Loucy (cell line): ENCODE results near the gene CAMTA1.

Experiments
- H2AFZ ChIP-seq: fragments of 200-600 bp; sonication (generic); 2 replicates; pipeline ENCODE4 v1.6.0; 2016; ENCODE audit warnings: antibody characterized with exemption, mild to moderate bottlenecking, low read length, moderate library complexity
- H3F3A ChIP-seq: fragments of 200-600 bp; 2 replicates; pipeline ENCODE4 v1.6.0; 2016; ENCODE audit warnings: antibody characterized with exemption, low read depth, mild to moderate bottlenecking
- H3K27me3 ChIP-seq: fragments of 200-600 bp; sonication (generic); 2 replicates; pipeline ENCODE4 v1.6.1; 2014; ENCODE audit warnings: low read length, mild to moderate bottlenecking; ENCODE audit not compliant: insufficient read depth, poor library complexity, severe bottlenecking
- H3K36me3 ChIP-seq: fragments of 200-600 bp; sonication (generic); 2 replicates; pipeline ENCODE4 v1.6.1; 2016; ENCODE audit warnings: low read length; ENCODE audit not compliant: insufficient read depth
- H3K4me1 ChIP-seq: fragments of 200-600 bp; sonication (generic); 2 replicates; pipeline ENCODE4 v1.5.1; 2014; ENCODE audit warnings: low read length, mild to moderate bottlenecking; ENCODE audit not compliant: insufficient read depth, poor library complexity, severe bottlenecking
- H3K4me2 ChIP-seq: fragments of 200-600 bp; sonication (generic); 2 replicates; pipeline ENCODE4 v1.6.0; 2014; ENCODE audit warnings: antibody characterized with exemption, low read length, low read depth, mild to moderate bottlenecking; ENCODE audit not compliant: poor library complexity, severe bottlenecking
- H3K4me3 ChIP-seq: fragments of 200-600 bp; sonication (generic); 2 replicates; pipeline ENCODE4 v1.5.1; 2014; ENCODE audit warnings: low read length, mild to moderate bottlenecking, mixed read lengths; ENCODE audit not compliant: poor library complexity, severe bottlenecking
- H3K79me2 ChIP-seq: fragments of 200-600 bp; sonication (generic); 2 replicates; pipeline ENCODE4 v1.6.1; 2014; ENCODE audit warnings: low read length; ENCODE audit not compliant: insufficient read depth
- H3K9ac ChIP-seq: fragments of 200-600 bp; sonication (generic); 2 replicates; pipeline ENCODE4 v1.6.0; 2014; ENCODE audit warnings: mild to moderate bottlenecking, low read depth, low read length, moderate library complexity; ENCODE audit not compliant: poor library complexity, severe bottlenecking
- H3K9me2 ChIP-seq: fragments of 200-600 bp; sonication (generic); replicated peaks from 2 replicates; pipeline ENCODE4 v1.6.1; 2016; ENCODE audit warnings: low read depth, low read length, mixed read lengths
- H3K9me3 ChIP-seq: fragments of 200-600 bp; sonication (generic); 2 replicates; pipeline ENCODE4 v1.6.1; 2014; ENCODE audit warnings: mild to moderate bottlenecking, antibody characterized with exemption, low read length, low read depth; ENCODE audit not compliant: insufficient read depth
- H4K20me1 ChIP-seq: fragments of 200-600 bp; sonication (generic); 2 replicates; pipeline ENCODE4 v1.6.0; 2014; ENCODE audit warnings: antibody characterized with exemption, low read length, mild to moderate bottlenecking; ENCODE audit not compliant: insufficient read depth, poor library complexity, severe bottlenecking
- CTCF ChIP-seq: fragments of 200-600 bp; sonication (generic); conservative IDR thresholded peaks from 2 replicates; pipeline ENCODE4 v1.5.1; 2014; ENCODE audit warnings: mild to moderate bottlenecking, antibody characterized with exemption, low read length
- EZH2phosphoT487 ChIP-seq: fragments of 200-600 bp; IDR thresholded peaks from 2 replicates; pipeline ENCODE4 v1.6.1; 2018; ENCODE audit warnings: antibody characterized with exemption, mild to moderate bottlenecking, moderate library complexity, borderline replicate concordance

Gene CAMTA1

DNA sequence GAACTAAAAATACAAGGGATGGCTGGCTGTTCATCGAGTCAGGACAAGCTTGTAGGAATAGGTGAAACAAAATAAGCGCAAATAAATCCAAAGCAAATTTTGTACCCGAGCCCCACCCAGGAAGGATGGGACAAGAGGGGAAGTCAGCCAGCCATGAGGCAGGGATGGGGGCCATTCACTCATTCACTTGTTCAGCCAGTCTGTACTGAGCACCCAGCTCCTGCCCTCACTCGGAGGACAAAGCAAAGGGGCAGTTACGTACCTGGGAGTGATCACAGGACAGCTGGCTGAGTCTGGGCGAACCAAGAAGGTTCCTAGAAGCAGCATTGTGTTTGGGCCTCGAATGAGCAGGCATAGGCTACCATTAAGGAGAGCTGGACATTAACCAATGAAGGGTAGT, 891.9 kb downstream of the CAMTA1 start:
- Histone ChIP-seq H3K9ac (no peak overlapping the region), H2AFZ (no peak overlapping the region), H3K36me3 (no peaks in the 10 kb centered on the region), H3K79me2 (no peaks in the 10 kb centered on the region), H3F3A (no peaks in the 10 kb centered on the region), H3K9me2 (no peaks in the 10 kb centered on the region), H3K4me2 (no peak overlapping the region), H3K27me3 (no peaks in the 10 kb centered on the region), H3K9me3 (no peaks in the 10 kb centered on the region), H3K4me3 (no peak overlapping the region), H3K4me1 (peaks cover 7% of the 10 kb centered on the region), H4K20me1 (no peaks in the 10 kb centered on the region)
- TF ChIP-seq CTCF: no peak
- TF ChIP-seq EZH2phosphoT487: no peak

DNA sequence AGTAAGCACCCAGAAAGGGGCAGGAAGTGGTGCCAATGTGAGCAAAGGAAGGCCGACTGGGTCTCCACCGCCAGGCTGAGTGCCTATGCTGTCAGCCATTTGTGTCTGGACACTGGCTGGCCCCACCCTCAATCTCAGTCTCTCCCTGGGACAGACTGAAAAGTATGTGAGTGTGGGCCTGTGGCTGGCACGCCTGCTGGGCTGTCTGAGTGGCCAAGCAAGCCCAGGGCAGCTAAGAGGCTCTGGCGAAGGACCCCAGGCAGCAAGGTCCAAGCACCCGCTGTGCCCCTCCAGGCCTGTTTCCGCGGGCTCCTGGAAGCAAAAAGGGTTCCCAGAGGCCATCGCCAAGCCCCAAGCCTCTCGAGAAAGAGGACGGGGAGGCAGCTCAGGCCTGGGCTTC, 892.6 kb downstream of the CAMTA1 start:
- Histone ChIP-seq H3K79me2 (no peaks in the 10 kb centered on the region), H3K9ac (no peak overlapping the region), H3K4me2 (no peak overlapping the region), H3K9me3 (no peaks in the 10 kb centered on the region), H3K4me1 (peaks cover 6% of the 10 kb centered on the region), H4K20me1 (no peaks in the 10 kb centered on the region), H3K4me3 (no peak overlapping the region), H2AFZ (no peak overlapping the region), H3K27me3 (no peaks in the 10 kb centered on the region), H3F3A (no peaks in the 10 kb centered on the region), H3K9me2 (no peaks in the 10 kb centered on the region), H3K36me3 (no peaks in the 10 kb centered on the region)
- TF ChIP-seq CTCF: no peak
- no peak for TF ChIP-seq EZH2phosphoT487

DNA sequence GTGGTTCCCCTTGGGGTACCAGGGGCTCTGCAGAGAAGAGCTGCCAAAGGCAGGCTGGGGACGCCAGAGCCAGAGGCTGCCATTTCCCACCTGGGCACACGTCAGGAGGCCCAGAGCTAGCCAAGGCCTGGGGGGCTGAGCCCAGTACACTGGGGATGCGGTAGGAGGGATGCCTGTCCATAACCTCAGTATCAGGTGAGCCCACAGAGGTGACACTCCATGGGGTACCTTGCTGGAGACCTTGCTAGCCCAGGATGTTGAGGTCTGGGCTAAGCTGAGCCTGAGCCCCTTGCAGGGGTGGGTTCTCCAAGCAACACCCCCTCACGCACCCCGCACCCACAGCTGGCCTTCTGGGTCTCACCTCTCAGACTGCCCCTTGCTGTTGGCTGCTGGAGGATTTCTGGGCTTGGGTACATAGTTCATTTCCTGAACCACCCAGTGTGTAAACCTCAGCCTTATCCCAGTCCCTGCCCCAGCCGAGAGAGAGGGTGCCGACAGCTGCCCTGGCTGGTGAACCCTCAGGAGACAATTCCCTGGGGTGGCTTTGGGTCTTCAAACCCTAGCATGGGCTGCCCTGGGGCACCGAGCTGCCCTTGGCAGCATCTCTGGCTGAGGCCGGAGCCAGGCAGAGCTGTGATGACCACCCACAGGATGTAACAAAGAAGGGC, 893.4 kb downstream of the CAMTA1 start:
- Histone ChIP-seq H3K4me3 (no peak overlapping the region), H3K79me2 (no peaks in the 10 kb centered on the region), H3K4me1 (no peaks in the 10 kb centered on the region), H3K27me3 (no peaks in the 10 kb centered on the region), H4K20me1 (no peaks in the 10 kb centered on the region), H3K36me3 (no peaks in the 10 kb centered on the region), H3F3A (no peaks in the 10 kb centered on the region), H3K9me3 (no peaks in the 10 kb centered on the region), H2AFZ (no peak overlapping the region), H3K9ac (no peak overlapping the region), H3K4me2 (no peak overlapping the region), H3K9me2 (no peaks in the 10 kb centered on the region)
- no peak for TF ChIP-seq EZH2phosphoT487
- no peak for TF ChIP-seq CTCF
